ENCODE data around the gene CFAP100.

The CFAP100 gene

GRCh38 chr3:126360046-126360713, 34.5 kb upstream of the CFAP100 start:
- TF ChIP-seq CTCF (IDR thresholded peaks at IDR 0.05; ENCODE audit: low read depth, low read length, missing control alignments) = no peak
- Histone ChIP-seq H3K36me3 (replicated peaks) (no peaks in the 10 kb centered on the region), H3K4me3 (ENCODE audit: low read depth, low read length) (no peak overlapping the region), H3K27ac (no peak overlapping the region), H3K27me3 (replicated peaks) (peaks cover 10% of the 10 kb centered on the region)
- in situ Hi-C loops (cut with HindIII; ENCODE audit: low pct_ligation_motif_present, low sequenced_read_pairs) = no loop called here
- DNase-seq = no peak

- H3K4me3 ChIP-seq (ENCODE audit: low read depth, low read length) = no peak overlapping the region
- peaks cover 10% of the 10 kb centered on the region for H3K27me3 ChIP-seq (replicated peaks)
- no peak for TF ChIP-seq CTCF (IDR thresholded peaks at IDR 0.05; ENCODE audit: low read depth, low read length, missing control alignments)
- DNase-seq = no peak
- no peak overlapping the region for H3K27ac ChIP-seq
- no peaks in the 10 kb centered on the region for H3K36me3 ChIP-seq (replicated peaks)
- in situ Hi-C loops (cut with HindIII; ENCODE audit: low pct_ligation_motif_present, low sequenced_read_pairs) = no loop called here
These were observed 34.0 kb upstream of the CFAP100 start for GRCh38 chr3:126360714-126361060.

GRCh38 chr3:126361211-126361610, 33.5 kb upstream of the CFAP100 start:
- DNase-seq = no peak
- no peak for TF ChIP-seq CTCF (IDR thresholded peaks at IDR 0.05; ENCODE audit: low read depth, low read length, missing control alignments)
- Histone ChIP-seq H3K36me3 (replicated peaks) (no peaks in the 10 kb centered on the region), H3K27me3 (replicated peaks) (peaks cover 10% of the 10 kb centered on the region), H3K4me3 (ENCODE audit: low read depth, low read length) (no peak overlapping the region), H3K27ac (no peak overlapping the region)
- in situ Hi-C loops (cut with HindIII; ENCODE audit: low pct_ligation_motif_present, low sequenced_read_pairs) = no loop called here

GRCh38 chr3:126364130-126364695, 30.5 kb upstream of the CFAP100 start:
- DNase-seq = no peak
- Histone ChIP-seq H3K27ac (no peak overlapping the region), H3K36me3 (replicated peaks) (no peaks in the 10 kb centered on the region), H3K4me3 (ENCODE audit: low read depth, low read length) (no peak overlapping the region), H3K27me3 (replicated peaks) (peaks cover 4% of the 10 kb centered on the region)
- no peak for TF ChIP-seq CTCF (IDR thresholded peaks at IDR 0.05; ENCODE audit: low read depth, low read length, missing control alignments)
- in situ Hi-C loops (cut with HindIII; ENCODE audit: low pct_ligation_motif_present, low sequenced_read_pairs) = no loop called here

GRCh38 chr3:126364731-126365301, 29.9 kb upstream of the CFAP100 start:
- in situ Hi-C loops (cut with HindIII; ENCODE audit: low pct_ligation_motif_present, low sequenced_read_pairs) = no loop called here
- no peaks in the 10 kb centered on the region for H3K27me3 ChIP-seq (replicated peaks)
- no peaks in the 10 kb centered on the region for H3K36me3 ChIP-seq (replicated peaks)
- no peak for TF ChIP-seq CTCF (IDR thresholded peaks at IDR 0.05; ENCODE audit: low read depth, low read length, missing control alignments)
- no peak overlapping the region for H3K27ac ChIP-seq
- no peak overlapping the region for H3K4me3 ChIP-seq (ENCODE audit: low read depth, low read length)
- DNase-seq = no peak

Data from brain microvascular endothelial cell (primary cell).